ENCODE results near the gene LTO1.

DNA sequence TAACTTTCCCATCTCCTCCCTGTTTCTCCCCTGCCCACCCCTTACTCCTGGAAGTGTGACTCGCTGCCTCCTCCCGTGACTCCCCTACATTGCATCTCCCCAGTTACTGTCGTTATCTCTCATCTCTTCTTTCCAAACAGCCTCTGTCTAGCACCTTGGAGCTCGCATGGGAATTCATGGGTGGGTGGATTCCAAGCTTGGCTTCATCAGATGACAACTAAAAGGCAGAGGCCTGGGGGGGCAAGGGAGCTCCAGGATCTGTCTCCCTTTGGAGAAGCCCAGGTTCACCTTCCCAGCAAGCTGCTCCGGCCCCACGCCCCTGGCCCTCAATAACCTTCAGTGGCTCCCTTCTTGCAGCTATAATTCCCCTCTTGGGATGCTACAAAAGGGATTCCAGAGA, 41.1 kb downstream of the LTO1 start:
- TF ChIP-seq ZNF558 (CRISPR knock-in tag; IDR thresholded peaks at IDR 0.05; ENCODE audit: borderline replicate concordance): no peak
- TF ChIP-seq, protein P1, sequence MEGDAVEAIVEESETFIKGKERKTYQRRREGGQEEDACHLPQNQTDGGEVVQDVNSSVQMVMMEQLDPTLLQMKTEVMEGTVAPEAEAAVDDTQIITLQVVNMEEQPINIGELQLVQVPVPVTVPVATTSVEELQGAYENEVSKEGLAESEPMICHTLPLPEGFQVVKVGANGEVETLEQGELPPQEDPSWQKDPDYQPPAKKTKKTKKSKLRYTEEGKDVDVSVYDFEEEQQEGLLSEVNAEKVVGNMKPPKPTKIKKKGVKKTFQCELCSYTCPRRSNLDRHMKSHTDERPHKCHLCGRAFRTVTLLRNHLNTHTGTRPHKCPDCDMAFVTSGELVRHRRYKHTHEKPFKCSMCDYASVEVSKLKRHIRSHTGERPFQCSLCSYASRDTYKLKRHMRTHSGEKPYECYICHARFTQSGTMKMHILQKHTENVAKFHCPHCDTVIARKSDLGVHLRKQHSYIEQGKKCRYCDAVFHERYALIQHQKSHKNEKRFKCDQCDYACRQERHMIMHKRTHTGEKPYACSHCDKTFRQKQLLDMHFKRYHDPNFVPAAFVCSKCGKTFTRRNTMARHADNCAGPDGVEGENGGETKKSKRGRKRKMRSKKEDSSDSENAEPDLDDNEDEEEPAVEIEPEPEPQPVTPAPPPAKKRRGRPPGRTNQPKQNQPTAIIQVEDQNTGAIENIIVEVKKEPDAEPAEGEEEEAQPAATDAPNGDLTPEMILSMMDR (CRISPR knock-in tag; IDR thresholded peaks at IDR 0.05): no peak
- TF ChIP-seq IKZF1 (IDR thresholded peaks at IDR 0.05): no peak
- no peak for TF ChIP-seq MTA3 (CRISPR knock-in tag; IDR thresholded peaks at IDR 0.05)
- no peak for TF ChIP-seq KDM5A (IDR thresholded peaks at IDR 0.05; ENCODE audit: borderline replicate concordance, low read length)
- TF ChIP-seq, protein P2, sequence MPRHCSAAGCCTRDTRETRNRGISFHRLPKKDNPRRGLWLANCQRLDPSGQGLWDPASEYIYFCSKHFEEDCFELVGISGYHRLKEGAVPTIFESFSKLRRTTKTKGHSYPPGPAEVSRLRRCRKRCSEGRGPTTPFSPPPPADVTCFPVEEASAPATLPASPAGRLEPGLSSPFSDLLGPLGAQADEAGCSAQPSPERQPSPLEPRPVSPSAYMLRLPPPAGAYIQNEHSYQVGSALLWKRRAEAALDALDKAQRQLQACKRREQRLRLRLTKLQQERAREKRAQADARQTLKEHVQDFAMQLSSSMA (CRISPR knock-in tag; IDR thresholded peaks at IDR 0.05): no peak
- no peak for TF ChIP-seq ARNTL (CRISPR knock-in tag; IDR thresholded peaks at IDR 0.05)
- TF ChIP-seq POLR2A (IDR thresholded peaks at IDR 0.05; ENCODE audit: insufficient read depth in 1 of 2, low read depth in 2 of 2, low read length in 2 of 2): no peak
- TF ChIP-seq ATRX (CRISPR knock-in tag; IDR thresholded peaks at IDR 0.05; ENCODE audit: borderline replicate concordance): no peak
- no peak for TF ChIP-seq ZNF282 (IDR thresholded peaks at IDR 0.05; ENCODE audit: partially characterized antibody)
- TF ChIP-seq DNMT1 (CRISPR knock-in tag; IDR thresholded peaks at IDR 0.05): no peak
- no peak for TF ChIP-seq CHD4 (IDR thresholded peaks at IDR 0.05; ENCODE audit: borderline replicate concordance, low read length)

All from HepG2 (cell line).